GM12878 (cell line): Measurements from ENCODE around the gene SLC29A1. TPM values are rescaled to one million over a fixed set of nuclear protein-coding genes. Genes with fewer than 3 reads are reported as not detected.

ENCODE experiments used
- ATAC-seq: fragments of 200-7000 bp; cut with Tn5 transposase; 3 replicates; pipeline ENCODE4 v1.9.1; 2020; ENCODE audit warnings: mild to moderate bottlenecking, moderate library complexity
- BruUV-seq: library from RNA; stranded (reverse); fragments of 400-500 nt; replicated peaks from 2 replicates; lab custom pipeline; 2021; lab: Mats Ljungman, UMichigan
- CTCF ChIA-PET: fragments of 300-600 bp; sonication (Branson Sonifier 250); formaldehyde crosslinking; extraction: SDS; loops from one replicate; lab custom pipeline; 2021; ENCODE audit warnings: inconsistent platforms; lab: Yijun Ruan, JAX
- POLR2A ChIA-PET: fragments of 350-600 bp; formaldehyde crosslinking; extraction: SDS; loops from one replicate; lab custom pipeline; 2021; ENCODE audit warnings: inconsistent platforms; lab: Charles Lee
- RAD21 ChIA-PET: fragments of 300-600 bp; sonication (Branson Sonifier 250); formaldehyde crosslinking; loops from one replicate; lab custom pipeline; 2023; ENCODE audit warnings: antibody characterized with exemption; ENCODE audit not compliant: unreplicated experiment; lab: Charles Lee
- SMC1A ChIA-PET: fragments of 300-600 bp; sonication (Branson Sonifier 250); formaldehyde crosslinking; loops from one replicate; lab custom pipeline; 2023; ENCODE audit not compliant: unreplicated experiment, uncharacterized antibody; lab: Charles Lee
- DNase-seq: peaks from one replicate; pipeline ENCODE4 v3.0.0-alpha.2; 2011; ENCODE audit warnings: low read depth, low spot score
- FAIRE-seq: peaks from 3 replicates; lab custom pipeline; 2011; peaks lifted over from hg19 to GRCh38; lab: Jason Lieb, UNC
- H2AFZ ChIP-seq: 2 replicates; pipeline ENCODE4 v1.6.0; 2011; ENCODE audit warnings: low read depth, low read length, control low read depth; ENCODE audit not compliant: control insufficient read depth
- H3K27ac ChIP-seq: 2 replicates; pipeline ENCODE4 v1.5.1; 2011; ENCODE audit warnings: control low read depth; ENCODE audit not compliant: control insufficient read depth, insufficient read depth
- H3K27me3 ChIP-seq, 2 experiments: replicated peaks in 1 of 2; 2 replicates each; pipeline versions ENCODE4 v1.6.0 to v1.6.1; 2011; ENCODE audit warnings: low read length in 1 of 2; ENCODE audit not compliant: control insufficient read depth in 2 of 2, insufficient read depth in 2 of 2
- H3K36me3 ChIP-seq, 2 experiments: 2 replicates each; pipeline ENCODE4 v1.5.1; 2011; ENCODE audit warnings: low read length in 1 of 2; ENCODE audit not compliant: control insufficient read depth in 2 of 2, insufficient read depth in 2 of 2
- H3K4me1 ChIP-seq: 2 replicates; pipeline ENCODE4 v1.6.1; 2011; ENCODE audit warnings: mild to moderate bottlenecking, low read length, moderate library complexity, mixed read lengths; ENCODE audit not compliant: control insufficient read depth, insufficient read depth
- H3K4me2 ChIP-seq: 2 replicates; pipeline ENCODE4 v1.6.0; 2011; ENCODE audit warnings: control low read depth; ENCODE audit not compliant: control insufficient read depth, insufficient read depth
- H3K4me3 ChIP-seq: fragments of 200-600 bp; sonication (generic); 2 replicates; pipeline ENCODE4 v1.5.1; 2016
- H3K79me2 ChIP-seq: 2 replicates; pipeline ENCODE4 v1.6.0; 2011; ENCODE audit warnings: low read length; ENCODE audit not compliant: control insufficient read depth, insufficient read depth
- H3K9ac ChIP-seq: 2 replicates; pipeline ENCODE4 v1.8.0; 2011; ENCODE audit warnings: low read length, control low read depth, mixed read lengths; ENCODE audit not compliant: control insufficient read depth, insufficient read depth
- H3K9me3 ChIP-seq: replicated peaks from 3 replicates; pipeline ENCODE4 v1.5.1; 2011; ENCODE audit warnings: mild to moderate bottlenecking, low read length; ENCODE audit not compliant: control insufficient read depth, insufficient read depth
- H4K20me1 ChIP-seq: 2 replicates; pipeline ENCODE4 v1.6.0; 2011; ENCODE audit not compliant: control insufficient read depth, insufficient read depth
- BHLHE40 ChIP-seq, 2 experiments: fragments of 450-650 bp in 1 of 2; IDR thresholded peaks; 2 replicates each; pipeline ENCODE4 v1.6.1; 2011 to 2017; ENCODE audit warnings: low read depth in 2 of 2, borderline replicate concordance in 1 of 2, improper control_type of control experiment in 1 of 2, low read length in 1 of 2, mild to moderate bottlenecking in 1 of 2
- FOXM1 ChIP-seq: IDR thresholded peaks from 2 replicates; pipeline ENCODE4 v1.6.1; 2012; ENCODE audit warnings: low read depth, mild to moderate bottlenecking, inconsistent platforms, low read length, moderate library complexity
- HDAC2 ChIP-seq: fragments of 200-600 bp; sonication (generic); IDR thresholded peaks from 2 replicates; pipeline ENCODE4 v1.6.1; 2017
- ZBED1 ChIP-seq: IDR thresholded peaks from 2 replicates; pipeline ENCODE4 v1.6.1; 2016; ENCODE audit warnings: borderline replicate concordance
- WGBS: methylation state at CpG from one replicate; pipeline ENCODE4 v1.1.6; 2016; ENCODE audit warnings: low lambda C conversion rate; ENCODE audit not compliant: insufficient replicate concordance, insufficient coverage; ENCODE audit errors: missing lambda C conversion rate; 5-methylcytosine and 5-hydroxymethylcytosine counted together
- in situ Hi-C: fragments of 300-500 bp; cut with MboI; formaldehyde crosslinking; loops from 9 replicates; pipeline ENCODE4 v1.14.3; 2018; ENCODE audit warnings: mixed read lengths
- intact Hi-C: fragments of 100-400 bp; cut with micrococcal nuclease; formaldehyde crosslinking; loops from one replicate; pipeline ENCODE4 v1.14.2; 2022; ENCODE audit not compliant: unreplicated experiment
- polyA plus RNA-seq, 11 experiments: library from polyadenylated mRNA; depleted of rRNA in 4 of 11; unstranded in 6 of 11; stranded (reverse) in 5 of 11; fragments of >200 nt; fragmentation: Nextera tagmentation in 4 of 11; fragmentation: Illumina TruSeq in 1 of 11; extraction: Ambion mirVana in 4 of 11; extraction: Trizol in 1 of 11; gene quantifications; 1 replicate in 1 of 11; 2 replicates in 10 of 11; pipeline versions ENCODE4 v1.2.1 to v1.2.3, GENCODE V29; 2011 to 2016; ENCODE audit warnings: inconsistent platforms in 2 of 11, missing spikeins in 2 of 11, low read depth in 1 of 11
- total RNA-seq, 4 experiments: library from RNA; depleted of rRNA in 3 of 4; stranded (reverse); fragments of >200 nt in 3 of 4; fragmentation: Illumina TruSeq in 1 of 4; extraction: Trizol in 1 of 4; gene quantifications; 2 replicates each; pipeline versions ENCODE4 v1.2.1 to v1.2.3, GENCODE V29; 2013 to 2021
- TF ChIP-seq, protein P1 (sequence below): IDR thresholded peaks from 2 replicates; pipeline ENCODE4 v1.6.1; 2012; ENCODE audit warnings: low read length, inconsistent platforms

SLC29A1 gene
- total and polyA plus RNA-seq, 10 of the 15 experiments (the other 5 are each of a cell fraction or from before 2014, with no cell fraction given): 10.0 to 132 (median 93.4) TPM

DNA sequence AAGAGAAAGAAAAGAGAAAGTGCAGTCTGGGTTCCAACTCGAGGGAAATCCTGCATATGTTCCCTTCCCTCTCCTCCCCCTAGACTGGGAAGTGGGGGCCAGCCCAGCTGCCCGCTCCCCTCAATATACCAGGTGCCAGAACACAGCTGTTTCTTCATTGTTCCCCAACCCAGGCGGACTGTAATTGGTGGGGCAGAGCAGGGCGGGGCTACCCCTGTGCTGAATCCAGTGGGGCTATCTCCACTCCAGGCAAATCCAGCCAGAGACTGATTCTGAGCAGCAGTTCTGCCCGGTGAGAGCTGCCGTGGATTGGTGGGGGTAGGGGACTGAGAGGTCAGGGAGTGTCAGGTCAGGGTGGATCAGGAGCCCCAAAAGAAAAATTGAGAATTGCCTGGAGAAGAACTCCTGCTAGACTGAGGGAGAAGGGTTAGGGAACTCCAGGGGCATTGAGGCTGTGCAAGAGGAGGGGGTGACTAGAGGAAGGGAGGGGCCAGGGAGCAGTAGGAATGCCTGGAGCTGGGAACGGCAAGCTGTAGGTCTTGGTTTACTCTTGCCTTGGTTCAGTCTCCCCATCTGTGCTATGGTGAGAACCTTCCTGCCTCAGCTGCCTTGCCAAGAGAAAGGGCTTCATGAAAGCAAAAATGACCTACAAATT, 6.6 kb upstream of the SLC29A1 start, which contains the start of gene MYMX:
MYMX (plus strand) TSS at position 250 of the 655 bp plus-strand sequence. CDS start 546 bp downstream, outside the sequence.
- Histone ChIP-seq H3K4me3 (no peak within 1 kb of the TSS), H3K27me3 (no peaks in the 10 kb centered on the region), H3K4me1 (peaks cover 25% of the 10 kb centered on the region), H3K27ac (no peak within 1 kb of the TSS), H3K9ac (no peak within 1 kb of the TSS), H4K20me1 (no peaks in the 10 kb centered on the region), H3K79me2 (no peaks in the 10 kb centered on the region), H3K9me3 (no peaks in the 10 kb centered on the region), H3K36me3 (no peaks in the 10 kb centered on the region), H2AFZ (no peak within 1 kb of the TSS), H3K4me2 (no peak within 1 kb of the TSS)
- ChIA-PET SMC1A (interaction anchor here (0.8 to 1.3 kb wide), 3 partner anchors 15 to 51 kb away, joined by 3 to 6 read pairs (median 3); no protein-coding TSS in a partner anchor), CTCF (interaction anchor here (0.8 kb wide), 1 partner anchor 19 kb away, joined by 3 read pairs; no protein-coding TSS in a partner anchor), RAD21 (no interaction called here), POLR2A (interaction anchor here (0.7 to 1.1 kb wide), 4 partner anchors 46 to 345 kb away, joined by 3 to 6 read pairs (median 4); no protein-coding TSS in a partner anchor)
- FAIRE-seq: no peak
- in situ Hi-C loops: no loop called here
- no peak for DNase-seq
- ATAC-seq: no peak
- WGBS: 68% methylated on average over 7 of the region's 7 CpGs
- no TSS peak for BruUV-seq
- intact Hi-C loops: no loop called here
- no peak for TF ChIP-seq ZBED1
- no peak for TF ChIP-seq FOXM1
- TF ChIP-seq HDAC2: no peak
- TF ChIP-seq, protein P1, sequence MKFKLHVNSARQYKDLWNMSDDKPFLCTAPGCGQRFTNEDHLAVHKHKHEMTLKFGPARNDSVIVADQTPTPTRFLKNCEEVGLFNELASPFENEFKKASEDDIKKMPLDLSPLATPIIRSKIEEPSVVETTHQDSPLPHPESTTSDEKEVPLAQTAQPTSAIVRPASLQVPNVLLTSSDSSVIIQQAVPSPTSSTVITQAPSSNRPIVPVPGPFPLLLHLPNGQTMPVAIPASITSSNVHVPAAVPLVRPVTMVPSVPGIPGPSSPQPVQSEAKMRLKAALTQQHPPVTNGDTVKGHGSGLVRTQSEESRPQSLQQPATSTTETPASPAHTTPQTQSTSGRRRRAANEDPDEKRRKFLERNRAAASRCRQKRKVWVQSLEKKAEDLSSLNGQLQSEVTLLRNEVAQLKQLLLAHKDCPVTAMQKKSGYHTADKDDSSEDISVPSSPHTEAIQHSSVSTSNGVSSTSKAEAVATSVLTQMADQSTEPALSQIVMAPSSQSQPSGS: no peak
- no peak for TF ChIP-seq BHLHE40 (IDR thresholded peaks at IDR 0.05; ENCODE audit: borderline replicate concordance in 1 of 2, low read depth in 2 of 2, low read length in 1 of 2)
